CD4-positive, alpha-beta memory T cell (primary cell): ENCODE measurements around the gene MTMR8. TPM values are rescaled to one million over a fixed set of nuclear protein-coding genes. Genes with fewer than 3 reads are reported as not detected.
A peak's percentile ranks its signal among the peaks of the same experiment; 100 is the strongest.

Source experiments
- CTCF ChIA-PET: fragments of 350-600 bp; sonication (Branson Sonifier 250); formaldehyde crosslinking; loops from one replicate; lab custom pipeline; 2021; ENCODE audit warnings: inconsistent platforms; ENCODE audit not compliant: partially characterized antibody; lab: Charles Lee
- POLR2A ChIA-PET: fragments of 350-600 bp; sonication (Branson Sonifier 250); formaldehyde crosslinking; loops from one replicate; lab custom pipeline; 2021; ENCODE audit not compliant: partially characterized antibody; lab: Charles Lee
- DNase-seq, 5 donors: peaks; one replicate each; pipeline versions ENCODE4 v3.0.0 to v3.0.0-alpha.2; 2020 to 2022; ENCODE audit warnings: mixed read lengths in 1 of 5
- H3K27ac ChIP-seq: one replicate; pipeline ENCODE4 v1.7.0; 2013; ENCODE audit warnings: low read depth, low read length
- H3K27me3 ChIP-seq: 2 replicates; pipeline ENCODE4 v1.7.0; 2013; ENCODE audit warnings: mild to moderate bottlenecking, low read length, moderate library complexity; ENCODE audit not compliant: insufficient read depth
- H3K36me3 ChIP-seq: 2 replicates; pipeline ENCODE4 v1.7.0; 2013; ENCODE audit warnings: mild to moderate bottlenecking, low read length, moderate library complexity; ENCODE audit not compliant: insufficient read depth
- H3K4me1 ChIP-seq: 2 replicates; pipeline ENCODE4 v1.7.0; 2013; ENCODE audit warnings: mild to moderate bottlenecking, low read length, moderate library complexity; ENCODE audit not compliant: insufficient read depth
- H3K4me3 ChIP-seq, 2 donors: one replicate each; pipeline ENCODE4 v1.7.0; 2013; ENCODE audit warnings: low read length in 2 of 2, mild to moderate bottlenecking in 1 of 2
- H3K9me3 ChIP-seq, 2 donors: one replicate each; pipeline ENCODE4 v1.7.0; 2013; ENCODE audit warnings: low read length in 2 of 2, control low read depth in 1 of 2; ENCODE audit not compliant: control insufficient read depth in 1 of 2
- H3K27ac Mint-ChIP-seq, 7 donors: one replicate each; pipeline ENCODE4 v1.8.0; 2020 to 2021; ENCODE audit warnings: mixed read lengths in 7 of 7, mild to moderate bottlenecking in 6 of 7, inconsistent platforms in 3 of 7, moderate library complexity in 3 of 7
- H3K27me3 Mint-ChIP-seq, 2 donors: one replicate each; pipeline ENCODE4 v1.8.0; 2020 to 2021; ENCODE audit warnings: mixed read lengths in 2 of 2
- H3K36me3 Mint-ChIP-seq, 2 donors: one replicate each; pipeline ENCODE4 v1.8.0; 2020 to 2021; ENCODE audit warnings: mixed read lengths in 2 of 2, inconsistent platforms in 1 of 2, mild to moderate bottlenecking in 1 of 2
- H3K4me1 Mint-ChIP-seq, 4 donors: one replicate each; pipeline ENCODE4 v1.8.0; 2020 to 2021; ENCODE audit warnings: mixed read lengths in 4 of 4, mild to moderate bottlenecking in 1 of 4
- H3K4me3 Mint-ChIP-seq, 8 donors: one replicate each; pipeline ENCODE4 v1.8.0; 2020 to 2021; ENCODE audit warnings: mixed read lengths in 8 of 8, mild to moderate bottlenecking in 7 of 8, moderate library complexity in 6 of 8, inconsistent platforms in 3 of 8
- H3K9me3 Mint-ChIP-seq, 8 donors: one replicate each; pipeline ENCODE4 v1.8.0; 2020 to 2021; ENCODE audit warnings: mixed read lengths in 8 of 8, mild to moderate bottlenecking in 5 of 8, inconsistent platforms in 3 of 8, moderate library complexity in 1 of 8
- intact Hi-C: fragments of 100-400 bp; cut with micrococcal nuclease; formaldehyde crosslinking; loops from one replicate; pipeline ENCODE4 v1.15.1; 2023
- polyA plus RNA-seq, 2 donors: library from polyadenylated mRNA; unstranded; fragments of 300-500 nt; fragmentation: Illumina TruSeq; gene quantifications; one replicate each; pipeline ENCODE4 v1.2.3, GENCODE V29; 2021
- total RNA-seq, 2 experiments: library from RNA; stranded (reverse); gene quantifications; one replicate each; pipeline ENCODE4 v1.2.3, GENCODE V29; 2021

MTMR8 gene
- total and polyA plus RNA-seq, 4 experiments from 2014 or later = 4.7 to 8.3 (median 7.4) TPM

- Histone ChIP-seq H3K9me3 (no peaks in the 10 kb centered on the region), H3K4me3 (no peak overlapping the region), H3K4me1 (no peaks in the 10 kb centered on the region), H3K36me3 (peaks cover 8% of the 10 kb centered on the region), H3K27me3 (no peaks in the 10 kb centered on the region), H3K27ac (no peak overlapping the region)
- no peak overlapping the region for H3K4me3 Mint-ChIP-seq
- ChIA-PET CTCF (no interaction called here), POLR2A (no interaction called here)
- no peaks in the 10 kb centered on the region for H3K27me3 Mint-ChIP-seq
- H3K4me1 Mint-ChIP-seq = no peaks in the 10 kb centered on the region
- intact Hi-C loops = no loop called here
- peaks cover 0 to 54% (median 35%) of the 10 kb centered on the region in 8 donors for H3K9me3 Mint-ChIP-seq
- DNase-seq = no peak
- H3K27ac Mint-ChIP-seq = no peak overlapping the region
- H3K36me3 Mint-ChIP-seq = peaks cover 47 to 70% of the 10 kb centered on the region in 2 donors
These were observed 73.7 kb downstream of the MTMR8 start for GRCh38 chrX:64321507-64321906.

- Histone ChIP-seq H3K4me3 (no peak overlapping the region), H3K9me3 (no peaks in the 10 kb centered on the region), H3K36me3 (no peaks in the 10 kb centered on the region), H3K27me3 (no peaks in the 10 kb centered on the region), H3K27ac (no peak overlapping the region), H3K4me1 (no peaks in the 10 kb centered on the region)
- POLR2A ChIA-PET = no interaction called here
- H3K27ac Mint-ChIP-seq = no peak overlapping the region
- no peaks in the 10 kb centered on the region for H3K27me3 Mint-ChIP-seq
- H3K36me3 Mint-ChIP-seq = peaks cover 10 to 13% of the 10 kb centered on the region in 2 donors
- H3K4me1 Mint-ChIP-seq = no peaks in the 10 kb centered on the region
- intact Hi-C loops = no loop called here
- CTCF ChIA-PET = no interaction called here
- no peak for DNase-seq
- peaks cover 0 to 54% (median 31%) of the 10 kb centered on the region in 8 donors for H3K9me3 Mint-ChIP-seq
- H3K4me3 Mint-ChIP-seq = no peak overlapping the region
These were observed 81.6 kb downstream of the MTMR8 start for GRCh38 chrX:64313624-64314023.

- intact Hi-C loops = no loop called here
- peak overlapping the region in 1 of 7 donors; percentile 41 for H3K27ac Mint-ChIP-seq
- Histone ChIP-seq H3K4me3 (no peak overlapping the region), H3K36me3 (no peaks in the 10 kb centered on the region), H3K9me3 (no peaks in the 10 kb centered on the region), H3K4me1 (no peaks in the 10 kb centered on the region), H3K27ac (no peak overlapping the region), H3K27me3 (no peaks in the 10 kb centered on the region)
- ChIA-PET CTCF (no interaction called here), POLR2A (no interaction called here)
- peaks cover 6 to 9% of the 10 kb centered on the region in 2 donors for H3K36me3 Mint-ChIP-seq
- H3K4me1 Mint-ChIP-seq = no peaks in the 10 kb centered on the region
- no peaks in the 10 kb centered on the region for H3K27me3 Mint-ChIP-seq
- peak overlapping the region in 1 of 8 donors; percentile 1 for H3K4me3 Mint-ChIP-seq
- peaks cover 0 to 52% (median 26%) of the 10 kb centered on the region in 8 donors for H3K9me3 Mint-ChIP-seq
- no peak for DNase-seq
These were observed 88.5 kb downstream of the MTMR8 start for GRCh38 chrX:64306712-64307111.

- no peaks in the 10 kb centered on the region for H3K27me3 Mint-ChIP-seq
- POLR2A ChIA-PET = no interaction called here
- CTCF ChIA-PET = no interaction called here
- Histone ChIP-seq H3K9me3 (no peaks in the 10 kb centered on the region), H3K4me3 (no peak overlapping the region), H3K4me1 (no peaks in the 10 kb centered on the region), H3K36me3 (no peaks in the 10 kb centered on the region), H3K27me3 (no peaks in the 10 kb centered on the region), H3K27ac (no peak overlapping the region)
- peak overlapping the region in 2 of 7 donors; percentile 15 to 27 for H3K27ac Mint-ChIP-seq
- DNase-seq = no peak
- H3K4me1 Mint-ChIP-seq = peaks cover 0 to 2% (median 0%) of the 10 kb centered on the region in 4 donors
- no peak overlapping the region for H3K4me3 Mint-ChIP-seq
- intact Hi-C loops = no loop called here
- H3K36me3 Mint-ChIP-seq = peaks cover 10 to 16% of the 10 kb centered on the region in 2 donors
- peaks cover under 1 to 24% (median 13%) of the 10 kb centered on the region in 8 donors for H3K9me3 Mint-ChIP-seq
These were observed 104.1 kb downstream of the MTMR8 start for GRCh38 chrX:64291123-64291522.

- Mint-ChIP-seq H3K27me3 (no peaks in the 10 kb centered on the region), H3K4me1 (no peaks in the 10 kb centered on the region), H3K9me3 (peaks cover 0 to 11% (median 3%) of the 10 kb centered on the region in 8 donors), H3K27ac (no peak overlapping the region), H3K4me3 (no peak overlapping the region), H3K36me3 (peaks cover 47 to 63% of the 10 kb centered on the region in 2 donors)
- Histone ChIP-seq H3K4me1 (no peaks in the 10 kb centered on the region), H3K9me3 (no peaks in the 10 kb centered on the region), H3K36me3 (no peaks in the 10 kb centered on the region), H3K27ac (no peak overlapping the region), H3K27me3 (no peaks in the 10 kb centered on the region), H3K4me3 (no peak overlapping the region)
- no peak for DNase-seq
- ChIA-PET POLR2A (no interaction called here), CTCF (no interaction called here)
- intact Hi-C loops = no loop called here
These were observed 130.0 kb downstream of the MTMR8 start for GRCh38 chrX:64265265-64265664.

- Mint-ChIP-seq H3K27ac (no peak within 1 kb of the TSS), H3K4me1 (no peaks in the 10 kb centered on the region), H3K36me3 (no peaks in the 10 kb centered on the region), H3K4me3 (no peak within 1 kb of the TSS), H3K9me3 (peaks cover 0 to 5% (median 0%) of the 10 kb centered on the region in 8 donors), H3K27me3 (no peaks in the 10 kb centered on the region)
- Histone ChIP-seq H3K27me3 (no peaks in the 10 kb centered on the region), H3K4me3 (no peak within 1 kb of the TSS), H3K4me1 (no peaks in the 10 kb centered on the region), H3K9me3 (no peaks in the 10 kb centered on the region), H3K36me3 (no peaks in the 10 kb centered on the region), H3K27ac (no peak within 1 kb of the TSS)
- ChIA-PET CTCF (no interaction called here), POLR2A (no interaction called here)
- intact Hi-C loops = no loop called here
- no peak for DNase-seq
These were observed 164.9 kb downstream of the MTMR8 start, which contains the start of gene ASB12 for GRCh38 chrX:64230123-64230970. ASB12 (minus strand) TSS chrX:64230607; CDS start chrX:64225650, 4,957 bp downstream.

GRCh38 chrX:64229154-64229553 is 166.1 kb downstream of the MTMR8 start:
- H3K4me1 Mint-ChIP-seq = no peaks in the 10 kb centered on the region
- CTCF ChIA-PET = no interaction called here
- no peak overlapping the region for H3K27ac ChIP-seq
- DNase-seq = no peak
- no peaks in the 10 kb centered on the region for H3K36me3 ChIP-seq
- H3K9me3 ChIP-seq = no peaks in the 10 kb centered on the region
- no peak overlapping the region for H3K4me3 Mint-ChIP-seq
- H3K27me3 Mint-ChIP-seq = no peaks in the 10 kb centered on the region
- H3K27ac Mint-ChIP-seq = no peak overlapping the region
- no peaks in the 10 kb centered on the region for H3K36me3 Mint-ChIP-seq
- POLR2A ChIA-PET = no interaction called here
- peaks cover 0 to 5% (median 0%) of the 10 kb centered on the region in 8 donors for H3K9me3 Mint-ChIP-seq
- H3K4me1 ChIP-seq = no peaks in the 10 kb centered on the region
- intact Hi-C loops = no loop called here
- H3K27me3 ChIP-seq = no peaks in the 10 kb centered on the region
- no peak overlapping the region for H3K4me3 ChIP-seq
